DMS79 (cell line): ENCODE results near the gene DCUN1D5.

ENCODE experiments used
- DNase-seq: peaks from one replicate; lab custom pipeline; 2025; lab: John Stamatoyannopoulos, UW

The DCUN1D5 gene

DNA sequence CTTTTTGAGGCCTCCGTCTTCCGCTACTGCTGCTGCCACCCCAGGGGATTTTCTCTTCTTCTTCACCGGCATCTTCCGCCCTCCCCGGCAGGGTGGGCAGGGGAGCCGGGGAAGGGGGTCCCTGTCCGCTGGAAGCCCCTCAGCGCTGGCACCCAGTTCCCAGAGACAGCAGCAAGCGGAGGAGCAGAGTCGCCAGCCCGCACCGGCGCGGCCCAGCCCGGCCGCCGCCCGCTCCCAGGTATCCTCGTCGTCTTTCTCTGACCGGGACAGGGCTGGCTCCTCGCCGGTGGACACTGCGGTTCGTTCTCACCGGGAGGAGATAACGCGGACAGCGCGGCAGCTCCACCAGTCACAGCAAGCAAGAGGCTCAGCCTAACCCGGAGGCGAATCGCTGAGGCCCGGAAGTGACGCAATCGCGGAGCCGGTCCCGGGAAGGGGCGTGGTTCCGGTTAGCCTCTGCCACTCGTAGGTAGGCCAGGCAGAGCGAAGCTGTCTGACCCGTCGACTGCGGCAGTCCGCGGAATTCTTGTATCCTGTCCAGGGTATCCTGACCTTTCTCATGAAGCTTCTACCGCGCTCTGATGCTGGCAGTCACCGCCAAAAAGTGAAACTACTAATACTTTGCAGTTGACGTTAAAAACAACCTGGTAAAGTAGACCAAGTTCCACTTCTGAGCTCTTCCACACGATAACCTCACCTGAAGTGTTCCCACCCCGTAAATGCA lies at the start of gene DCUN1D5:
Gene DCUN1D5 (minus strand): TSS at position 360 of the 724 bp plus-strand sequence. CDS start 288 bp downstream, at position 72.
- DNase-seq = peak; percentile 83

- DNase-seq = no peak
Observed at GRCh38 chr11:103125462-103125861, 33.5 kb upstream of the DCUN1D5 start.

GRCh38 chr11:103114836-103115235 lies 22.9 kb upstream of the DCUN1D5 start:
- DNase-seq = no peak

- no peak for DNase-seq
Observed at GRCh38 chr11:103112364-103112763, 20.4 kb upstream of the DCUN1D5 start.

DNA sequence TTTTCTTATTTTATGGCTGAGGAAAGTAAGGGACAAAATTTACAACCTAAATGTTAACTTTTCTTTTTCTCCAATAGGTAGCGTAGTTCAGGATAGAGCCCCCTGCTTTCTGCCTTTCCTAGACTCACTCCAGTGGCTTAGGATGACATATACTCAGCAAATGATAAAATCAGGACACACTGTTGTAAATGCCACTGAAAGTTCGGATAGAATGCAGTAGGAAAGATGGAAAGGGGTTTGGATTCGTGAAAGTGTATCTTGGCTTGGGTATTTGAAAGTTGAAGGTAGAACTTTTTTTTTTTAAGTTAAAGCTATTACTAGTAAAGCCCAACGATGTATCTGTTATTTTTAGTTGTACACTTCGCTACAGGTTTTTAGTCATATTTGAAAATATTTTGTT lies 19.4 kb upstream of the DCUN1D5 start:
- no peak for DNase-seq

GRCh38 chr11:103110391-103110790 lies 18.4 kb upstream of the DCUN1D5 start:
- no peak for DNase-seq

- no peak for DNase-seq
Observed at GRCh38 chr11:103109818-103110388, 17.9 kb upstream of the DCUN1D5 start.

DNA sequence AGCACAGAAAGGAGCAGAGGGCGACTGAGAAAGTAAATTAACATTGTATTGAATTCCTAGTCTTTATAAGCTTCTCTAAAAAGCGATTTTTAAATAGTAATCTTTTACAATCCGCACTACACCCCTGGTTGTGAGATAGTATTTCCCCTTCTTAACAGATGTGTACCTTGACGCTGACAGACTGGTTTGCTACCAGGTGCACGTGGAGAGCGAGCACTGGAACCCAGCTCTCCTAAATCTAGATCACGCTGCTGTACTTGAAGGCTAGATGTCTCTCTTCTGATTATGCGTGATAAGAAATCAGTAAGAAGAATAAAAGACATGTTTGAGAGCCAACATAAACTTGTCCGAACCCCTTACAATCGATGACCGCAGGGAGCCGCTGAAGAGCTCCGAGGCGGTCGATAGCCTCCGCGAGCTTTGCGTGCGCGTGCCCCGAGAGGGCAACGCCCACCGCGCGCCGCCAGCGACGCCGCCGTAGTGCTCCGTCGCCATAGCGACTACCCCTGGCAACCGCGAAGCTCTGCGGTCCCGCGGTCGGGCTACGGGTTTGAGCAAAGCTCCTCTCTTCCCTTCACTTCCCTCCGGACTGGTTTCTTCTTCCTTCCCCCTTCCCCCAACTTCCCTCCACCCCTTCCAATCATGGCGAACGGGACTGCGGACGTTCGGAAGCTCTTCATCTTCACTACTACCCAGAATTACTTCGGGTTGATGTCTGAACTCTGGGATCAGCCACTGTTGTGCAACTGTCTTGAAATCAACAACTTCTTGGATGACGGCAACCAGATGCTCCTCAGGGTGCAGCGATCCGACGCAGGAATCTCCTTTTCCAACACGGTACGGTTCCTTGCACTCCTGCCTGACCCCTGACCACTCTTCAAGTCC lies 17.2 kb upstream of the DCUN1D5 start, which contains the start of gene DYNC2H1:
Gene DYNC2H1 (plus strand): TSS at position 494 of the 885 bp plus-strand sequence. CDS start 149 bp downstream, at position 643.
- DNase-seq = peak; percentile 86

- no peak for DNase-seq
Observed at GRCh38 chr11:103097279-103097678, 5.3 kb upstream of the DCUN1D5 start.

DNA sequence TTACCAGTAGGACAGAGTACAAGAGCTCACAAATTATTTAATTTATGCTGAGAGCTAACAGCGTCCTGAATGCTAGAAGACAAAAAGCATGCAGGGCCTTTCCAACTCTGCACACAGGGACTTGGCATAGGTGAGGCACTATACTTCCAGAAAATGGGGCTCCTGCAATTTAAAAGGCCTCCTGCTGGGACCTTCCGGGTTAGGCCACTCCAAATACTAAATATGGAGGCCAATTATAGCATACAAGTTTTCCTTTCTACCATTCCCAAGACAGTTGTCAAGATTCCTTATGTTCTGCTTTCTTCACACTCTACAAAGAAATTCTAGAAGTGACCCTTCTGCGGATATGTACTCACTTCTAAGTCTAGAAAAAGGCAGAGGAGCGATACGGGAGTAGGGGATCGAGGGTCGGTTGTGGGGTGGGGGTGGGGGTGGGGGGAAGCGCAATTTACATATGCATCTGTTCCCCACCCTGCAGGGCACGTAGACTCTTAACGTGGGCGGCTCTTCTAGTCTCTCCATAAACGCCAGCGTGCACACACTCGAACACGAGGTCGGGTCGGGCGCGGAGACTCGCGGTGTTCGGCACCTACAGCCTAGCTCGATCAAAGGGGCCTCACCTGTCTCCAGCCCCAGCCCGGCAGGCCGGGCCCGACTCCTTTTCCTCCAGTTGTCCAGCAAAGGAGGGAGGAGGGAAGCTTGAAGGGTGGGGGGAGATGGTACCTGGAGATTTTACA lies 728 bp downstream of the DCUN1D5 start:
- peak; percentile 60 for DNase-seq

DNA sequence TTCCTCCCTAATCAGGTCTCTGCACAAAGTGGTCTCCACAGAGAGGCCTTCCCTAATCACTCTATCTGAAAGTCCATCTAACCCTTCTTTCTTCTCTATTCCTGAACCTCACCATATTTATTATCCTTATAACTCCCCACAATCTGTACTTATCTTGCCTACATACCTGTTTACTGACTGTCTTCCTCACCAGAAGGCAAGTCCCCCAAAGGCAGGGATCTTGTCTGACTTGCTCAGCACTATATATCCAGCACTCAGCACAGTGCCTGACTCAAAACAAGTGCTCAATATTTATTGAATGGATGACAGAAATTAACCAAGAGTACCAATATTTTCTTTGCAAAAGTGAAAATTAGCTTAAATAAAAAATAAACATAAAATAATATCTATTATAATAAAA lies 5.5 kb downstream of the DCUN1D5 start:
- DNase-seq = no peak

GRCh38 chr11:103085758-103086365 lies 6.1 kb downstream of the DCUN1D5 start:
- DNase-seq = no peak

GRCh38 chr11:103079833-103080232 lies 12.1 kb downstream of the DCUN1D5 start:
- DNase-seq = no peak

GRCh38 chr11:103078710-103079109 lies 13.2 kb downstream of the DCUN1D5 start:
- DNase-seq = no peak

- DNase-seq = no peak
Observed at GRCh38 chr11:103077554-103077953, 14.4 kb downstream of the DCUN1D5 start.

- DNase-seq = no peak
Observed at GRCh38 chr11:103076361-103076760, 15.6 kb downstream of the DCUN1D5 start.

DNA sequence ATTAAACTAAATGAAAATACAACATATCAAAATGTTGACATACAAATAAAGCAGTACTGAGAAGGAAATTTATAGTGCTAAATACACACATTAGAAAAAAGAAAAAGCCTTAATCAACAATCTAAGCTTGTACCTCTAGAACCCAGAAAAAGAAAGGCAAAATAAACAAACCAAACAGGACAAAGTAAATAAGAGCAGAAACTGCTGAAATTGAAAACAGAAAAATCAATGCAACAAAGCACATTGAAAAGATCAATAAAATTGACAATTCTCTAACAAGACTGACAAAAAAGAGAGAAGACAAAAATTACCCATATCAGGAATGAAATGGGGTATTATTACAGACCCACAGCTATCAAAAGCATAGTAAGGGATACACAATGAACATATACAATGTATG lies 21.0 kb downstream of the DCUN1D5 start:
- no peak for DNase-seq

DNA sequence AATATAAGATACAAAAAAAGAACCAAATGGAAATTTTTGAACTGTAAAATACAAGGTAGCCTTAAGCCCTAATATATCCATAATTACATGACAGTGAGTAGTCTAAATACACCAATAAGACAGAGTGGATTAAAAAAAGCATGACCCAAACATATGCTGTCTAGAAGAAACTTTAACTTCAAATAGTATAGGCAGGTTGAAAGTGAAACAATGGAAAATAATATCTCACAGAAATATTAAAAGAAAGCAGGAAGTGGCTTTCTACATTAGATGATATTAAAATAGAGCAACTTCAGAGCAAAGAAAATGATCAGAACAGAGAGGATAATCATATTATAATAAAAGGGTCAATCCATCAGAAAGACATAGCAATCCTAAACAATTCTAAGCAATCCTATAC lies 21.8 kb downstream of the DCUN1D5 start:
- no peak for DNase-seq

- DNase-seq = no peak
Observed at GRCh38 chr11:103069367-103069766, 22.6 kb downstream of the DCUN1D5 start.

- DNase-seq = no peak
Observed at GRCh38 chr11:103067118-103067517, 24.8 kb downstream of the DCUN1D5 start.

- DNase-seq = no peak
Observed at GRCh38 chr11:103061656-103062055, 30.3 kb downstream of the DCUN1D5 start.
